Placental pericyte (primary cell): ENCODE measurements around the gene INSL6. TPM values are rescaled to one million over a fixed set of nuclear protein-coding genes. Genes with fewer than 3 reads are reported as not detected.

Source experiments
- small RNA-seq: library from RNA; depleted of rRNA; stranded (forward); fragments of <200 nt; gene quantifications from one replicate; pipeline ENCODE3, GENCODE V24; 2012; ENCODE audit warnings: low replicate concordance
- total RNA-seq: library from RNA; depleted of rRNA; stranded (reverse); fragments of >200 nt; gene quantifications from 2 replicates; pipeline ENCODE4 v1.2.3, GENCODE V29; 2012

The INSL6 gene, protein sequence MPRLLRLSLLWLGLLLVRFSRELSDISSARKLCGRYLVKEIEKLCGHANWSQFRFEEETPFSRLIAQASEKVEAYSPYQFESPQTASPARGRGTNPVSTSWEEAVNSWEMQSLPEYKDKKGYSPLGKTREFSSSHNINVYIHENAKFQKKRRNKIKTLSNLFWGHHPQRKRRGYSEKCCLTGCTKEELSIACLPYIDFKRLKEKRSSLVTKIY
- total RNA-seq = 0.22 TPM in 1 of 2 replicates, not detected in the other

DNA sequence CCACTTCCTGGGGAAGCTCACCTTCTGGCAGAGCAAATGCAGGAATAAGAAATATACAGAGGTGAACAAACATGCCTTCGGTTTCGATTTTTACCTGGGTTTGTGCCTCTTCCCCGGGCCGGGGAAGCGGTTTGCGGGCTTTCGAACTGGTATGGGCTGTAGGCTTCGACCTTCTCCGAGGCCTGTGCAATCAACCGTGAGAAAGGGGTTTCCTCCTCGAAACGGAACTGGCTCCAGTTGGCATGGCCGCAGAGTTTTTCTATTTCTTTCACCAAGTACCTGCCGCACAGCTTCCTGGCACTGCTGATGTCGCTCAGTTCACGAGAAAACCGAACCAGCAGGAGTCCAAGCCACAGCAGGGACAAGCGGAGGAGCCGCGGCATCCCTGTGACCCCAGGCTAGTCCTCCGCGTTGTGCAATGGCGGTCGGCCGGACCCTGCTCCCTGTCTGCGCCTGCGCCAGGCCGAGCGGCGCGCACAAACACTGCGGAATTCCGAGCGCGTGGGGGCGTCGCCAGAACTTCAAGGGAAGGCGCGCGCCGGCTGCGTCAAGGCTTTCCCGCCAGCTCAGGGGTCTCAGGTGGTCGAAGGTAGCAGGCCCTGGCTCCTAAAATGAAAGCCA, at the start of gene INSL6:
TSS of gene INSL6 (minus strand) at position 420 of the 621 bp plus-strand sequence. CDS start at position 383, 37 bp downstream.

DNA sequence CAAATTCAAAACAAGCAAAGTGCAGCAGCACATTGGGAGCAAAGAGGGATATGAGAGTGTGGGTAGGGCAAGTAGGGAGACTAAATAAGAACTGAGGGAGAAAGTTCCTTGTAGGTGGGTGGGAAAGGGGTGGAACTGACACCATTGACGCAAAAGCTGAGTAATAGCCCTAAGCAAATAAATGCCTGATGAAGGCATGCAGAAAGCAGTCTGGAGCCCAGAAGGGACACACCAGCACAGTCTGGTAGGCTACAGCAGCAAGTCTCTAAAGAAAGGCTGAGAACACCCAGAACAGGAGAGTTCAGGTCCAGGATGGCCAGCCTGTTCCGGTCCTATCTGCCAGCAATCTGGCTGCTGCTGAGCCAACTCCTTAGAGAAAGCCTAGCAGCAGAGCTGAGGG, 45.8 kb upstream of the INSL6 start, which contains the start of gene INSL4:
TSS of gene INSL4 (plus strand) at position 208 of the 400 bp plus-strand sequence. CDS start at position 313, 105 bp downstream.

Small RNA genes lying within 50 kb of the gene (small RNA-seq; reads per million reads assigned to genes)
- gene AL133547.1 = not detected

Other genes starting within 250 kb of the INSL6 start
- 11.6 and 15.0 TPM in 2 replicates for gene JAK2, start 200.4 kb downstream of the INSL6 start, total RNA-seq
- gene INSL4, start 45.8 kb upstream of the INSL6 start, total RNA-seq = not detected in 2 replicates
- not detected in 2 replicates for gene RLN2, start 119.1 kb upstream of the INSL6 start, total RNA-seq
- not detected in 2 replicates for gene RLN1, start 154.2 kb upstream of the INSL6 start, total RNA-seq